ENCODE data around the gene FYCO1.

DNA sequence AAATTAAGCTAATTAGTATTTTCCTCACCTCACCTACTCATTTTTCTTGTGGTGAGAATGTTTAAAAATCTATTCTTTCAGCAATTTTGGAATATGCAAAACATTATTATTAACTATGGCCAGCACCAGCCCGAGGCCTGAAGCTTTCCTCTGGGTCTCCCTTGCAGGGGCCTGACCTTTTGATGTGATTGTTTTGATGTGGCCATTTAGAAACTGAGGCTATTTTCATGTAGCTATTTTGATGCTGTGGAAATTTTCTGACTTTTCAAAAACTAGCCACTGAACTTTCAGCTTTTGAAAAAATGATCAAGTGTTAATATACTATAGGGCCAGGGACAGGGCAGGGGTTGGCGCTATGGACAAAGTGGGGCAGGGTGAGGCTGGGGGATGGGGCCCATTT lies 117.5 kb downstream of the FYCO1 start:
- TF ChIP-seq, protein P1, sequence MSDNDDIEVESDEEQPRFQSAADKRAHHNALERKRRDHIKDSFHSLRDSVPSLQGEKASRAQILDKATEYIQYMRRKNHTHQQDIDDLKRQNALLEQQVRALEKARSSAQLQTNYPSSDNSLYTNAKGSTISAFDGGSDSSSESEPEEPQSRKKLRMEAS (IDR thresholded peaks at IDR 0.05; ENCODE audit: low read depth, low read length), result no peak
- TF ChIP-seq, protein P2, sequence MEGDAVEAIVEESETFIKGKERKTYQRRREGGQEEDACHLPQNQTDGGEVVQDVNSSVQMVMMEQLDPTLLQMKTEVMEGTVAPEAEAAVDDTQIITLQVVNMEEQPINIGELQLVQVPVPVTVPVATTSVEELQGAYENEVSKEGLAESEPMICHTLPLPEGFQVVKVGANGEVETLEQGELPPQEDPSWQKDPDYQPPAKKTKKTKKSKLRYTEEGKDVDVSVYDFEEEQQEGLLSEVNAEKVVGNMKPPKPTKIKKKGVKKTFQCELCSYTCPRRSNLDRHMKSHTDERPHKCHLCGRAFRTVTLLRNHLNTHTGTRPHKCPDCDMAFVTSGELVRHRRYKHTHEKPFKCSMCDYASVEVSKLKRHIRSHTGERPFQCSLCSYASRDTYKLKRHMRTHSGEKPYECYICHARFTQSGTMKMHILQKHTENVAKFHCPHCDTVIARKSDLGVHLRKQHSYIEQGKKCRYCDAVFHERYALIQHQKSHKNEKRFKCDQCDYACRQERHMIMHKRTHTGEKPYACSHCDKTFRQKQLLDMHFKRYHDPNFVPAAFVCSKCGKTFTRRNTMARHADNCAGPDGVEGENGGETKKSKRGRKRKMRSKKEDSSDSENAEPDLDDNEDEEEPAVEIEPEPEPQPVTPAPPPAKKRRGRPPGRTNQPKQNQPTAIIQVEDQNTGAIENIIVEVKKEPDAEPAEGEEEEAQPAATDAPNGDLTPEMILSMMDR (IDR thresholded peaks at IDR 0.05 in 2 of 3, conservative IDR thresholded peaks at IDR 0.05 in 1 of 3; ENCODE audit: control insufficient read depth in 2 of 3, extremely low read depth in 1 of 3, insufficient read depth in 1 of 3, low read depth in 3 of 3, low read length in 3 of 3), result no peak
- TF ChIP-seq POLR2A (IDR thresholded peaks at IDR 0.05; ENCODE audit: low read depth, low read length) (no peak), YY1 (IDR thresholded peaks at IDR 0.05; ENCODE audit: low read depth, low read length) (no peak), ATF7 (IDR thresholded peaks at IDR 0.05; ENCODE audit: low read depth) (peak; percentile 9; the same call in 1 of the 2 replicates), ZBED1 (IDR thresholded peaks at IDR 0.05; ENCODE audit: borderline replicate concordance) (peak; percentile 82; the same call in 1 of the 2 replicates), SIN3A (IDR thresholded peaks at IDR 0.05; ENCODE audit: low read depth, low read length) (no peak), POLR2AphosphoS5 (IDR thresholded peaks at IDR 0.05; ENCODE audit: low read length) (no peak), EP300 (IDR thresholded peaks at IDR 0.05; ENCODE audit: borderline replicate concordance in 1 of 2, control insufficient read depth in 1 of 2, low read depth in 2 of 2, low read length in 2 of 2) (peak in 1 of 2 experiments; percentile 86; a peak in 1 of 4 replicates)
- TF ChIP-seq, protein P3, sequence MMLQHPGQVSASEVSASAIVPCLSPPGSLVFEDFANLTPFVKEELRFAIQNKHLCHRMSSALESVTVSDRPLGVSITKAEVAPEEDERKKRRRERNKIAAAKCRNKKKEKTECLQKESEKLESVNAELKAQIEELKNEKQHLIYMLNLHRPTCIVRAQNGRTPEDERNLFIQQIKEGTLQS (IDR thresholded peaks at IDR 0.05; ENCODE audit: borderline replicate concordance, extremely low read depth, low read depth, low read length), result no peak

All from GM12878 (cell line).